ENCODE results near the gene SYP. TPM values are rescaled to one million over a fixed set of nuclear protein-coding genes. Genes with fewer than 3 reads are reported as not detected.
"Not testable (repeated sequence)": the region's sequence is repeated elsewhere in the genome, so short reads cannot be mapped to it uniquely, and the experiment has no call there.

The SYP gene
- total and polyA plus RNA-seq, 2 donors (not counting 1 experiment from before 2014, with no cell fraction given) = 1.2 to 1.6 TPM

- H3K27ac Mint-ChIP-seq = peak overlapping the region; percentile 99
- 3% methylated on average over 6 of the region's 18 CpGs for WGBS (ENCODE audit: insufficient coverage)
- H3K4me3 ChIP-seq (ENCODE audit: control extremely low read depth in 1 of 5, extremely low read depth in 1 of 5, insufficient read depth in 1 of 5, low read depth in 2 of 5, low read length in 4 of 5) = peak overlapping the region in 4 of 5 experiments; percentile 59 to 79 (median 64)
- ATAC-seq (ENCODE audit: low read depth) (no peak), DNase-seq (no peak)
- intact Hi-C loops (cut with micrococcal nuclease) = no loop called here
- TF ChIP-seq EZH2 (IDR thresholded peaks at IDR 0.05; ENCODE audit: borderline replicate concordance, insufficient read depth, low read depth, low read length, poor library complexity, severe bottlenecking) (no peak), CTCF (IDR thresholded peaks at IDR 0.05) (no peak)
- peak overlapping the region; percentile 81 for H3K4me2 ChIP-seq (replicated peaks; ENCODE audit: low read depth, low read length, poor library complexity, severe bottlenecking)
- H3K9ac ChIP-seq (ENCODE audit: low read length) = peak overlapping the region; percentile 82
- H3K4me1 ChIP-seq (ENCODE audit: control insufficient read depth in 2 of 2, insufficient read depth in 2 of 2, low read length in 2 of 2) = peaks cover 8 to 14% of the 10 kb centered on the region in 2 donors
- no peaks in the 10 kb centered on the region for H4K20me1 ChIP-seq (ENCODE audit: control insufficient read depth, insufficient read depth, low read length, poor library complexity, severe bottlenecking)
- no peaks in the 10 kb centered on the region for H3K79me2 ChIP-seq (ENCODE audit: control insufficient read depth, insufficient read depth, low read length)
- H3K9me3 ChIP-seq (ENCODE audit: control extremely low read depth in 1 of 3, control insufficient read depth in 2 of 3, insufficient read depth in 1 of 3, low read length in 2 of 3) = no peaks in the 10 kb centered on the region
- H2AFZ ChIP-seq (ENCODE audit: insufficient read depth, low read depth, low read length, poor library complexity, severe bottlenecking) = peak overlapping the region; percentile 81
- H3K27ac ChIP-seq (ENCODE audit: low read length in 2 of 2) = peak overlapping the region; percentile 87 to 93
- H3K36me3 ChIP-seq (replicated peaks in 1 of 2; ENCODE audit: control extremely low read depth in 1 of 2, control insufficient read depth in 1 of 2, extremely low read depth in 1 of 2, insufficient read depth in 2 of 2, low read length in 1 of 2) = no peaks in the 10 kb centered on the region
- POLR2A ChIA-PET = interaction anchor here (0.6 to 1.4 kb wide), 5 partner anchors 11 to 263 kb away, joined by 3 to 12 read pairs (median 4); partner anchors contain the start of gene PLP2
- H3K9me3 Mint-ChIP-seq (ENCODE audit: insufficient read depth) = no peaks in the 10 kb centered on the region
- peak overlapping the region; percentile 96 for H3K4me3 Mint-ChIP-seq
- no peaks in the 10 kb centered on the region for H3K27me3 ChIP-seq (replicated peaks in 1 of 4; ENCODE audit: control extremely low read depth in 1 of 4, control insufficient read depth in 3 of 4, insufficient read depth in 4 of 4, low read length in 3 of 4)
- CTCF ChIA-PET = interaction anchor here (0.5 to 1.9 kb wide), 17 partner anchors 8 to 507 kb away, joined by 3 to 13 read pairs (median 4); partner anchors contain the start of gene HDAC6
- H3K27me3 Mint-ChIP-seq = no peaks in the 10 kb centered on the region
- H3K4me1 Mint-ChIP-seq = peaks cover 15% of the 10 kb centered on the region
Measured at GRCh38 chrX:49155243-49155899, 44.6 kb downstream of the SYP start.

GRCh38 chrX:49153467-49153866 is 46.5 kb downstream of the SYP start:
- H3K27me3 Mint-ChIP-seq = no peaks in the 10 kb centered on the region
- peaks cover 8 to 14% of the 10 kb centered on the region in 2 donors for H3K4me1 ChIP-seq (ENCODE audit: control insufficient read depth in 2 of 2, insufficient read depth in 2 of 2, low read length in 2 of 2)
- H3K27ac ChIP-seq (ENCODE audit: low read length in 2 of 2) = no peak overlapping the region
- ChIA-PET CTCF (no interaction called here), POLR2A (no interaction called here)
- H3K4me1 Mint-ChIP-seq = peaks cover 15% of the 10 kb centered on the region
- no CpG with 5 or more reads among the region's 1 CpG for WGBS (ENCODE audit: insufficient coverage)
- H3K9me3 ChIP-seq (ENCODE audit: control extremely low read depth in 1 of 3, control insufficient read depth in 2 of 3, insufficient read depth in 1 of 3, low read length in 2 of 3) = no peaks in the 10 kb centered on the region
- H3K27me3 ChIP-seq (replicated peaks in 1 of 4; ENCODE audit: control extremely low read depth in 1 of 4, control insufficient read depth in 3 of 4, insufficient read depth in 4 of 4, low read length in 3 of 4) = no peaks in the 10 kb centered on the region
- H3K79me2 ChIP-seq (ENCODE audit: control insufficient read depth, insufficient read depth, low read length) = no peaks in the 10 kb centered on the region
- no peak for ATAC-seq (ENCODE audit: low read depth)
- H3K9me3 Mint-ChIP-seq (ENCODE audit: insufficient read depth) = no peaks in the 10 kb centered on the region
- H3K27ac Mint-ChIP-seq = no peak overlapping the region
- no peak overlapping the region for H3K9ac ChIP-seq (ENCODE audit: low read length)
- H3K4me3 Mint-ChIP-seq = no peak overlapping the region
- no peak for TF ChIP-seq EZH2 (IDR thresholded peaks at IDR 0.05; ENCODE audit: borderline replicate concordance, insufficient read depth, low read depth, low read length, poor library complexity, severe bottlenecking)
- TF ChIP-seq CTCF (IDR thresholded peaks at IDR 0.05) = no peak
- no peaks in the 10 kb centered on the region for H3K36me3 ChIP-seq (replicated peaks in 1 of 2; ENCODE audit: control extremely low read depth in 1 of 2, control insufficient read depth in 1 of 2, extremely low read depth in 1 of 2, insufficient read depth in 2 of 2, low read length in 1 of 2)
- H4K20me1 ChIP-seq (ENCODE audit: control insufficient read depth, insufficient read depth, low read length, poor library complexity, severe bottlenecking) = no peaks in the 10 kb centered on the region
- H3K4me2 ChIP-seq (replicated peaks; ENCODE audit: low read depth, low read length, poor library complexity, severe bottlenecking) = no peak overlapping the region
- no peak overlapping the region for H3K4me3 ChIP-seq (ENCODE audit: control extremely low read depth in 1 of 5, extremely low read depth in 1 of 5, insufficient read depth in 1 of 5, low read depth in 2 of 5, low read length in 4 of 5)
- intact Hi-C loops (cut with micrococcal nuclease) = no loop called here
- no peak for DNase-seq
- H2AFZ ChIP-seq (ENCODE audit: insufficient read depth, low read depth, low read length, poor library complexity, severe bottlenecking) = no peak overlapping the region

DNA sequence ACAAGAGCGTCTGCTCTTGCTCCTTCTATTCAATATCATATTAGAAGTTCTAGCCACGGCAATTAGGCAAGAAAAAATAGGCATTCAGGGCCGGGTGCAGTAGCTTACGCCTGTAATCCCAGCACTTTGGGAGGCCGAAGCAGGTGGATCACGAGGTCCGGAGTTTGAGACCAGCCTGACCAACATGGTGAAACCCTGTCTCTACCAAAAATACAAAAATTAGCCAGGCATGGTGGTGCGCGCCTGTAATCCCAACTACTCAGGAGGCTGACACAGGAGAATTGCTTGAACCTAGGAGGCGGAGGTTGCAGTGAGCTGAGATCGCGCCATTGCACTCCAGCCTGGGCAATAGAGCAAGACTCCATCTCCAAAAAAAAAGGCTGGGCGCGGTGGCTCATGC is 50.7 kb downstream of the SYP start:
- H3K27me3 Mint-ChIP-seq; H3K27ac Mint-ChIP-seq; H3K4me3 ChIP-seq (ENCODE audit: control extremely low read depth in 1 of 5, extremely low read depth in 1 of 5, insufficient read depth in 1 of 5, low read depth in 2 of 5, low read length in 4 of 5); H3K4me3 Mint-ChIP-seq; H3K9me3 Mint-ChIP-seq (ENCODE audit: insufficient read depth); ATAC-seq (ENCODE audit: low read depth); H4K20me1 ChIP-seq (ENCODE audit: control insufficient read depth, insufficient read depth, low read length, poor library complexity, severe bottlenecking); POLR2A ChIA-PET; H3K4me2 ChIP-seq (replicated peaks; ENCODE audit: low read depth, low read length, poor library complexity, severe bottlenecking); H3K4me1 ChIP-seq (ENCODE audit: control insufficient read depth in 2 of 2, insufficient read depth in 2 of 2, low read length in 2 of 2); H3K79me2 ChIP-seq (ENCODE audit: control insufficient read depth, insufficient read depth, low read length); H3K27ac ChIP-seq (ENCODE audit: low read length in 2 of 2); intact Hi-C loops (cut with micrococcal nuclease); H3K4me1 Mint-ChIP-seq; H2AFZ ChIP-seq (ENCODE audit: insufficient read depth, low read depth, low read length, poor library complexity, severe bottlenecking); H3K27me3 ChIP-seq (replicated peaks in 1 of 4; ENCODE audit: control extremely low read depth in 1 of 4, control insufficient read depth in 3 of 4, insufficient read depth in 4 of 4, low read length in 3 of 4); H3K9me3 ChIP-seq (ENCODE audit: control extremely low read depth in 1 of 3, control insufficient read depth in 2 of 3, insufficient read depth in 1 of 3, low read length in 2 of 3); H3K9ac ChIP-seq (ENCODE audit: low read length); CTCF ChIA-PET; H3K36me3 ChIP-seq (replicated peaks in 1 of 2; ENCODE audit: control extremely low read depth in 1 of 2, control insufficient read depth in 1 of 2, extremely low read depth in 1 of 2, insufficient read depth in 2 of 2, low read length in 1 of 2); DNase-seq: not testable (repeated sequence)
- WGBS (ENCODE audit: insufficient coverage) = 90% methylated on average over 2 of the region's 14 CpGs

All from B cell (primary cell).